HAP-1 (cell line): ENCODE results near the gene TBX5.

Experiments used
- DNase-seq, 2 experiments: peaks; one replicate each; pipeline ENCODE4 v3.0.0-alpha.2; 2016 to 2020; ENCODE audit warnings: low spot score in 2 of 2
- H3K27me3 ChIP-seq: fragments of 250-450 bp; sonication (Bioruptor Pico); 2 replicates; pipeline ENCODE4 v1.5.1; 2020; ENCODE audit warnings: low read depth, mild to moderate bottlenecking, moderate library complexity
- H3K36me3 ChIP-seq: fragments of 250-450 bp; sonication (Bioruptor Pico); replicated peaks from 2 replicates; pipeline ENCODE4 v1.5.1; 2020; ENCODE audit warnings: mild to moderate bottlenecking
- H3K4me1 ChIP-seq: fragments of 250-450 bp; sonication (Bioruptor Pico); 2 replicates; pipeline ENCODE4 v1.5.1; 2020; ENCODE audit warnings: mild to moderate bottlenecking
- H3K4me3 ChIP-seq: fragments of 250-450 bp; sonication (Bioruptor Pico); 2 replicates; pipeline ENCODE4 v1.5.1; 2020; ENCODE audit warnings: mild to moderate bottlenecking, moderate library complexity
- H3K9me3 ChIP-seq: fragments of 250-450 bp; sonication (Bioruptor Pico); 2 replicates; pipeline ENCODE4 v1.5.1; 2020; ENCODE audit warnings: mild to moderate bottlenecking, moderate library complexity
- in situ Hi-C: fragments of 300-500 bp; cut with MboI; formaldehyde crosslinking; loops from 3 replicates; pipeline ENCODE4 v1.14.3; 2020; ENCODE audit warnings: low sequenced_read_pairs, inconsistent platforms, mixed read lengths

TBX5 gene

GRCh38 chr12:114334395-114334794 is 71.5 kb downstream of the TBX5 start:
- no peak for DNase-seq
- Histone ChIP-seq H3K27me3 (peaks cover 7% of the 10 kb centered on the region; the same call in 1 of the 2 replicates), H3K4me3 (no peak overlapping the region), H3K9me3 (no peaks in the 10 kb centered on the region), H3K4me1 (no peaks in the 10 kb centered on the region), H3K36me3 (no peaks in the 10 kb centered on the region)
- in situ Hi-C loops, result no loop called here

DNA sequence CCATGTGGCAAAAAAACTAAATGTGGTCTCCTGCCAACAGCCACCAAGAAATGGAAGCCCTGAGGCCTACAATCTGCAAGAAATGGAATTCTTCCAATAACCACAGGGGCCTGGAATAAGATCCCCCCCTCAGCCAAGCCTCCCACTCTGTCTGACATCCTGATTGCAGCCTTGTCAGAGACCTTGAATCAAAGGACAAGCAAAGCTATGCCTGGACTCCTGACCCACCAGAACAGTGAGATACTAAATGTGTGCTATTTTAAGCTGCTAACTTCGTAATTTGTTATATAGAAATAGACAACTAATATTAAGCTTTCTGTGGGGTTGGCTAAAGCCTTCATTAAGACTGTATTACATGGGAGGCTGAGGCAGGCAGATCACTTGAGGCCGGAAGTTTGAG is 77.7 kb downstream of the TBX5 start:
- H3K4me3 ChIP-seq, result no peak overlapping the region
- in situ Hi-C loops, result no loop called here
- no peaks in the 10 kb centered on the region for H3K36me3 ChIP-seq
- DNase-seq, result no peak
- no peaks in the 10 kb centered on the region; the same call in 1 of the 2 replicates for H3K9me3 ChIP-seq
- H3K27me3 ChIP-seq, result peaks cover 8% of the 10 kb centered on the region; the same call in 1 of the 2 replicates
- no peaks in the 10 kb centered on the region for H3K4me1 ChIP-seq

DNA sequence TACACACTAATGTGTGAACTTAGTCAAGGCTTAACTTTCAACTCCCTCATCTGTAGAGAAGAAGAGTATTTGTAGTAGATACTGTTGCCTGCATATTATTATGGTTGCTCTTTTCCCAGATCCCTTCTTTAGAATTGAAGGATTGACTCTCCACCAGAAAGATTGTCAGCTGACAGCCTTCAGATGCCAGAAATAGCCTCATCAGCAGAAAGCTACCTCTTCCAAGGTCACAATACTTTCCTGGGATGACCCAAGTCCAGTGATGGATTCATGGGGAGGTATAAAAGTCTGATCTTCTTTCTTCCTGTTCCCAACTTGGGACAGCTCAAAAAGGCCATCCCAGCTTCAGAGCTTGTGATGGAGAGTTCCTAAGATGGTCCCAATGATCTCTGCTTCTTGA is 78.2 kb downstream of the TBX5 start:
- Histone ChIP-seq H3K4me1 (no peaks in the 10 kb centered on the region), H3K4me3 (no peak overlapping the region), H3K9me3 (no peaks in the 10 kb centered on the region; the same call in 1 of the 2 replicates), H3K36me3 (no peaks in the 10 kb centered on the region), H3K27me3 (peaks cover 8% of the 10 kb centered on the region; the same call in 1 of the 2 replicates)
- DNase-seq, result no peak
- in situ Hi-C loops, result no loop called here

- no peak overlapping the region for H3K4me3 ChIP-seq
- H3K4me1 ChIP-seq, result no peaks in the 10 kb centered on the region
- DNase-seq, result no peak
- H3K27me3 ChIP-seq, result no peaks in the 10 kb centered on the region
- no peaks in the 10 kb centered on the region for H3K36me3 ChIP-seq
- no peaks in the 10 kb centered on the region for H3K9me3 ChIP-seq
- in situ Hi-C loops, result no loop called here
Observed at GRCh38 chr12:114321524-114321923, 84.4 kb downstream of the TBX5 start.

GRCh38 chr12:114320968-114321367 is 85.0 kb downstream of the TBX5 start:
- no peaks in the 10 kb centered on the region for H3K9me3 ChIP-seq
- no peaks in the 10 kb centered on the region for H3K36me3 ChIP-seq
- no peaks in the 10 kb centered on the region for H3K27me3 ChIP-seq
- DNase-seq, result no peak
- H3K4me1 ChIP-seq, result no peaks in the 10 kb centered on the region
- H3K4me3 ChIP-seq, result no peak overlapping the region
- in situ Hi-C loops, result no loop called here

- H3K4me3 ChIP-seq, result no peak overlapping the region
- no peaks in the 10 kb centered on the region for H3K36me3 ChIP-seq
- no peaks in the 10 kb centered on the region for H3K4me1 ChIP-seq
- no peaks in the 10 kb centered on the region for H3K9me3 ChIP-seq
- H3K27me3 ChIP-seq, result no peaks in the 10 kb centered on the region
- in situ Hi-C loops, result no loop called here
- no peak for DNase-seq
Observed at GRCh38 chr12:114320101-114320500, 85.8 kb downstream of the TBX5 start.

DNA sequence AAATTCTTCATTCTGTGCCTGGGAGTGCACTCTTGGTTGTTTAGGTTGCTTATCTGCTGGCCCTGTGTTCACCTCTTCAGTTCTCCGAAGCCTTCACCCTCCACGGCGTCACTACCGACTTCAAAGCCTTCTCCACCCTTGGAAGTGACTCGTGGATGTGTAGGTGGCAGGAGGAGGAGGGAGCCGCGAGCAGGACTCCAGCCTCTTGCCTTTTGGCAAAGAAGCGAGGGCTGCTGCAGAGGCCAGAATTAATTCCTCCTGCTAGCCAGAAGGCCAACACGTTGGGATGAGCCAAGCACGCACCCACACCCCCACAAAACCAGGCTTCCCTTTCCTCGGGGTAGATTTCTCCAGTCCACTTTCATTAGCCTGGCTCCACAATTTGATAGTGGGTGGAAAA is 86.5 kb downstream of the TBX5 start:
- Histone ChIP-seq H3K27me3 (no peaks in the 10 kb centered on the region), H3K4me3 (no peak overlapping the region), H3K36me3 (no peaks in the 10 kb centered on the region), H3K4me1 (no peaks in the 10 kb centered on the region), H3K9me3 (no peaks in the 10 kb centered on the region)
- in situ Hi-C loops, result no loop called here
- no peak for DNase-seq

DNA sequence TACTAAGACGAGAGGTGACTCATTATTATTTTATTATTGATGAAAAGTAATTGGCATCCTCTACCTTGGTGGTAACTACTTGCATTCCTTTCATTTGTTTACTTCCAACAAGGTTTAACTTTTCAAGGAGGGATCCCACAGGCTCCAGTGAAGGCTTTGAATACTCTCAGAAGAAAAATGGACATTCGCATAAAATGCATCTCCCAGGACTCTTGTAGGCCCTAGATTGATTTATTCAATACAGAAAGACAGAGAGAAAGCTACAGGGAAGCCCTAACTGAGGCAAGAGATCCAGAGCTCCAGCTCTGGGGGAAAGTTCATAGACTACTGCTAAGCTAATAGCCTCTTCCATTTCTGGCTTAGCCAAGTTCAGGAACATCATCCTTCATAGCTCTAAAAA is 87.0 kb downstream of the TBX5 start:
- no peak for DNase-seq
- Histone ChIP-seq H3K9me3 (no peaks in the 10 kb centered on the region), H3K4me3 (no peak overlapping the region), H3K27me3 (no peaks in the 10 kb centered on the region), H3K36me3 (no peaks in the 10 kb centered on the region), H3K4me1 (no peaks in the 10 kb centered on the region)
- in situ Hi-C loops, result no loop called here

DNA sequence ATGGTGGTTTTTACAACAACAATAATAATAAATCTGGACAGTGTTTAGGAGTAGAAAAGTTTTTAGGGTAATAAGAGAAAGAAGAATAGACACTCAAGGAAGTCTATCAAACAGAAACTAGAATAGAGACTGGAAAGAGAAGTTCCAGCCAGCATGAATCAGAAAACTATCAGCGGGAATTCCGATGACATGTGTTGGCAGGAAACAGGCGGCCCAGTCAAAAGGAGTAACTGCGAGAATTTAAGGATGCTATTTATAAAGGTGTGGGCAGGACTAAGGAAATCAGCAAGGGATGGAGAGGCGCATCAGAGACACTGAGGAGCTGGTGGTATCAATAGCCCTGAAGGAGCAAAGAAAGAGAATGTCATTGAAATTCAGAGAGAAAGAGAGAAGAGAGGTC is 89.9 kb downstream of the TBX5 start:
- DNase-seq, result no peak
- H3K4me3 ChIP-seq, result no peak overlapping the region
- no peaks in the 10 kb centered on the region for H3K9me3 ChIP-seq
- in situ Hi-C loops, result no loop called here
- H3K36me3 ChIP-seq, result no peaks in the 10 kb centered on the region
- H3K27me3 ChIP-seq, result no peaks in the 10 kb centered on the region
- H3K4me1 ChIP-seq, result no peaks in the 10 kb centered on the region

DNA sequence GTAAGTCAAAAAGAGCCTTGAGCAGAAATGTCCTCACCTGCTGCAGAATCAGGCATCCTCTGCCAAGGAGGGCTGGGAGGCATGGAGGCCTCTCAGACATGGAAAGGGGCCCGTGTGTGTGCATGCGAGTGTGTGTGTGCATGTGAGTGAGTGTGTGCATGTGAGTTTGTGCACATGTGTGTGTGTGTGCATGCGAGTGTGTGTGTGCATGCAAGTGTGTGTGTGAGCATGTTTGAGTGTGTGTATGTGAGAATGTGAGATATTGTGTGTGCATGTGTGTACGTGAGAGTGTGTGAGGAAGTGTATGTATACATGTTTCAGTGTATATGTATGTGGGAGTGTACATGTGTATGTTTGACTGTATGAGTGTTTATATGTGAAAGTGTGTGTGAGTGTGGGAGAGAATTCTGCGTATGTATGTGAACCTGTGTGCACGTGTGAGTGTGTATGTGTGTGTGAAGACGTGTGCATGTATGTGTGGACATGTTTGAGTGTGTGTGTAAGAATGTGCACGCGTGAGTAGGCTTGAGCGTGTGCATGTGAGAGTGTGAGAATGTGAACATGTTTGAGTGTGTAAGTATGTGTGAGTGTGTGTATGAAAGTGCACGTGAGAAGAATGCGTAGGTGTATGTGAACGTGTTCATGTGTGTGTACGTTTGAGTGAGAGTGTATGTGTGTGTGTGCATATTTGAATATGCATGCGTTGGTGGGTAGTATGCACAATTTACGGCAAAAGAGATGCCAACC is 90.8 kb downstream of the TBX5 start:
- H3K36me3 ChIP-seq, result no peaks in the 10 kb centered on the region
- H3K27me3 ChIP-seq, result no peaks in the 10 kb centered on the region
- DNase-seq, result no peak
- no peaks in the 10 kb centered on the region for H3K9me3 ChIP-seq
- in situ Hi-C loops, result no loop called here
- H3K4me1 ChIP-seq, result no peaks in the 10 kb centered on the region
- no peak overlapping the region for H3K4me3 ChIP-seq

GRCh38 chr12:114314403-114314802 is 91.5 kb downstream of the TBX5 start:
- Histone ChIP-seq H3K36me3 (no peaks in the 10 kb centered on the region), H3K4me1 (no peaks in the 10 kb centered on the region), H3K9me3 (no peaks in the 10 kb centered on the region), H3K27me3 (no peaks in the 10 kb centered on the region), H3K4me3 (no peak overlapping the region)
- in situ Hi-C loops, result no loop called here
- no peak for DNase-seq

DNA sequence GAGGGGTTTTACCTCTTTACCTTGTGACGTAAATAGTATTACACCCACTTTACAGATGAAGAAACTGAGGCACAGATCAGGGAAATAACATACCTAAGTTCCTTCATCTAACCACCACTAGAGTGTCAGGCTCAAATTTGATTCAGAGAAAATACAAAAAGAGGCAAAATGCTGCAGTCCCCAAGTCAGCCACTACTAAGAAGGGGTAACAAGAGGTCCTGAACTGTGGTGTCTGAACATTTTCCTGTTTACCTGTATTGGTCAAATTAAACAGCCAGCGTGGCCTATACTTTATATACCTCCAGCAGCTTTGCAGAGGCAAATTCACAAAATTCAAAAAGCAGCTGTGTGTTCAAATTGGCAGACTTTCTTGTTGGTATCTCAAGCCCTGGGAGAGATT is 92.0 kb downstream of the TBX5 start:
- no peak for DNase-seq
- in situ Hi-C loops, result no loop called here
- no peaks in the 10 kb centered on the region for H3K36me3 ChIP-seq
- no peaks in the 10 kb centered on the region for H3K9me3 ChIP-seq
- no peaks in the 10 kb centered on the region for H3K27me3 ChIP-seq
- no peaks in the 10 kb centered on the region for H3K4me1 ChIP-seq
- no peak overlapping the region for H3K4me3 ChIP-seq

DNA sequence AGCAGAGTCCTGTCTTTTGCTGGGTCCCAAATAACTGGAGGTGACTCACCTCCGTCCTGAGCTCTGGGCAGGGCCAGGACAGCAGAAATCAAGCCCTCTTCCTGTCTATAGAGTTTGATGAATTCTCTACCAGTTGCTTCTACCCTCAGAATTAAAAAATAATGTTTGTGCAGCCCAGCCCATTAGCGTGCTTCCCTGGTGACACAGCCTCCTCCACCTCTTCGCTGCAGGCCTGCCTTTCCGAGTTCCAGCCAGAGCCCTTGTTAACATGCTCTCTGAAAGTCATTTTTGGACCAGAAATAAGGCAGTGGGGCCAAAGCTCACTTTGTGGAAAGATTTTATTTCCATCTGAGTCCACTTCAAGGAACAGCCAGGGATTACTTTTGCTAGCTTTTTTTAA is 94.0 kb downstream of the TBX5 start:
- in situ Hi-C loops, result no loop called here
- Histone ChIP-seq H3K36me3 (no peaks in the 10 kb centered on the region), H3K4me3 (no peak overlapping the region), H3K27me3 (no peaks in the 10 kb centered on the region), H3K9me3 (no peaks in the 10 kb centered on the region), H3K4me1 (no peaks in the 10 kb centered on the region)
- no peak for DNase-seq

DNA sequence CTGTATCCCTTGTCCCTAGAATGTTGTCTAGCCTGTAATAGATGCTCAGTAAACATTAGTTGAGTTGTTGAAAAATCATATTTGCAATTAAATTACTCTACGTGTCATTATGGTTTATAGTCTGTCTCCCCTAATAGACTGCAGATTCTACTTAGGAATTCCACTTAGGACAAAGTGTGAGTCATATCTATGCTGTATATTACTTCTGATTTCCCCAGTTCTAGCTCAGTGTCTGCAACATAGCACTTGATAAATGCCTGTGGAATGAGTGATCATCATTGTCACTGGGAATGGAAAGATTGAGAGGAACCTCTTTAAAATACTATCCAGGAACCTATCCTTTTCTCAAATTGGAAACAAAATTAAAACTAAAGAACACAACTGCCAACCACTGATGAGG is 99.3 kb downstream of the TBX5 start:
- in situ Hi-C loops, result no loop called here
- Histone ChIP-seq H3K4me1 (no peaks in the 10 kb centered on the region), H3K9me3 (no peaks in the 10 kb centered on the region), H3K36me3 (no peaks in the 10 kb centered on the region), H3K27me3 (no peaks in the 10 kb centered on the region), H3K4me3 (no peak overlapping the region)
- no peak for DNase-seq

DNA sequence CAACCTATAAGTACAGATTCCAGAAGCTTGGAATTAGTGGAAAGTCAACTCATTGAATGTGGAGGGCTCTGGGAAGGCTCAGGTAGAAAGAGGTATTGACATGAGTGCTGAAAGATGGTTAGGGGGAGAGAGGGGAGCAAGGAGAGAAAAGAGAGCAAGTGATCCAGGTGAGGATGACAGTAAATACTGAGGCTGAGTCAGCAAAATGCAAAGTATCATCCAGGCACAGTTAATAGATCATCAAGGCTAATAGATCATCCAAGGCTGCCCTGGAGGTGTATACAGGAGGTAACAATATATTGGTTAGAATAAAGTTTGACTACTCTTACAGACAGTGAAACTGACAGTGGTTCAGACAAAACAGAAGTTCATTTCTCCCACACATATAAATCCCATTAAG is 100.5 kb downstream of the TBX5 start:
- Histone ChIP-seq H3K4me3 (no peak overlapping the region), H3K36me3 (no peaks in the 10 kb centered on the region), H3K4me1 (no peaks in the 10 kb centered on the region), H3K27me3 (no peaks in the 10 kb centered on the region), H3K9me3 (no peaks in the 10 kb centered on the region)
- no peak for DNase-seq
- in situ Hi-C loops, result no loop called here
